GM18505 (cell line): ENCODE measurements around the gene ZNF189.

Experiments used
- ATAC-seq: cut with Tn5 transposase; IDR thresholded peaks from one replicate; pipeline ENCODE4 v1.9.1; 2021; ENCODE audit not compliant: unreplicated experiment
- POLR2A ChIP-seq: IDR thresholded peaks from 4 replicates; pipeline ENCODE4 v1.6.1; 2011; ENCODE audit warnings: borderline replicate concordance; ENCODE audit not compliant: insufficient read depth, insufficient read length; ENCODE audit errors: extremely low read depth

The ZNF189 gene

DNA sequence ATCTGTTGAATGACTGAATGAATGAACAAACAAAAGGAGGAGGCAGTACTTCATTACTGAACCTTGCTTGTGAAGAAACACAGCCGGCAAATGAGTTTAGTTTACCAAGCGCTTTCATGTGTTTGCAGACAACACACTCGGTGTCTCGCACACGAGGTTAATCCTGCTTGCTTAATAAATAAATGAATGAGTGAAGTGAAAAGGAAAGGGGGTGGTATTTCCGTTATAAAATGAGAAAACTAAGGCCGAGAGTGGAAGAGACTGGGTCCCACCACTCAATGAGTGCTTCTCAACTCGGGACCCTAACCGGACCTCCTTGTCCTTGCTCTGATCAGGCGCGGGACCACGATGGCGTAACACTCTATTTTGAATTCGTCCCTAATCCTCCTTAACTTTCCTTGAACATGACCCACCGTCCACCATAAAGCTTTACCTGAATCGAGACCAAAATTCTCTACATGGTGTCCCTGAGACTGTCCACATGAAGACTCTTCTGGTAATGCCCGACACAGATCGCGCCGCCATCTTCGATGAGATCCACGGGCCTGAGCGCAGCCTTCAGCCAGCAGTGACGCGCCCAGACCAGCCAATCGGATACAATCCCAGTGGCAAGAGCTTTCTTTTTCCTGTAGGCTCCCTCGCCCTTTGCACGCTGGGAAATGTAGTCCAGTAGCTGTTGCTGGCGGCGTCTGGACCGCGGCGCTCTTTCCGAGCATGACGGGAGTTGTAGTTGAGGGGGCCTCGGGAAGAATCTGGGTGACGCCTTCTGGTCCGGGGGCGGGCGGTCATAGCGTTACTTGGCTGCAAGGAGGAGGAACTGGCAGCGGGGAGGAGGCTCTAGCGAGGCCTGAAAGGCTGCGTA, at the start of gene ZNF189, which contains the start of gene MRPL50:
TSS of gene ZNF189 (plus strand) at position 784 of the 862 bp plus-strand sequence. CDS start 306 bp downstream, outside the sequence.
TSS of gene MRPL50 (minus strand) at position 551 of the 862 bp plus-strand sequence. CDS start at position 525, 26 bp downstream.
- peak; percentile 99 for ATAC-seq
- peak; percentile 95 for TF ChIP-seq POLR2A

DNA sequence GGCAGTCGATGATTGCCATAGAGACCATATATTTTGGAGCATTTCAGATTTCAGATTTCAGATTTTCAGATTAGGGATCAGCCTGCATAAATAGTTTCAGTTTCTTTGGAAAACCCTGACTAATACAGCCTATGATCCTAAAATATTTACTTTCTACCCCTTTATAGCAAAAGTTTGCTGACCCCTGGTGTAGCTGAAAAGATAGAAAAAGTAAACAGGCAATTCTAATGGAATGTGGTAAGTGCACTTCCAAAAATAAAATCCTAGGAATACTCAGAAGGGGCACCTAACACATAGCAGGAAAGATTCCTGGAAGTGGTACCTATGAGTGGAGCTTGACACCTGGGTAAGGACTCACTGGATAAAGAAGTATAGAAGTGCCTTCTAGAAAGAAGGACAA, 48.4 kb upstream of the ZNF189 start:
- TF ChIP-seq POLR2A = no peak
- ATAC-seq = no peak

DNA sequence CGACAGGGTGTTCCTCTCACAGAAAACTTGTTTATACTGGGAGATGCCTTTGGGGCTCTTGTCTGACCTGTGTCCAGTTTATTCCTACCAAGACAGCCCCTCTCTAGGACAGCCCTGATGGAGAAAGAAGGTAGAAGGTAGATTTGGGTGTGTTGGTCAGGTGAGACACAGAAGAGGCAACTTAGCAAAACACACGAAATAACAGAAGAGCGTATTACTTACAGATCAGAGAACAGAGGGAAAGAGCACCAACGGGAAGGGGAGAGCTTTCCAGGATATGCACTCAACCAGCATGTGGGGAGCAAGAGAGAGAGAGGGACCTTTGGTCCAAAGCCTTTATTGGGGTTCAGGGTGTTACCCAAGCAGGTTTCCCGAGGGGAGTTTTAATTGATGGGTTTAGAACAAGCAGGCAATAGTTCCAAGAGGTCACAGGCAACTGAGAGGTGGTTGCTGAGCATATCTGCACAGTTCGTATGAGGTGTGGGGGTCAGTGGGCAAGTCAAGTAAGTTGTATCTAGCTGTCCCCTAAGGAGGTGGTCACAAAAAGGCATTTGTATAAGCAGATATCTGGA, 45.7 kb upstream of the ZNF189 start:
- no peak for TF ChIP-seq POLR2A
- ATAC-seq = no peak

DNA sequence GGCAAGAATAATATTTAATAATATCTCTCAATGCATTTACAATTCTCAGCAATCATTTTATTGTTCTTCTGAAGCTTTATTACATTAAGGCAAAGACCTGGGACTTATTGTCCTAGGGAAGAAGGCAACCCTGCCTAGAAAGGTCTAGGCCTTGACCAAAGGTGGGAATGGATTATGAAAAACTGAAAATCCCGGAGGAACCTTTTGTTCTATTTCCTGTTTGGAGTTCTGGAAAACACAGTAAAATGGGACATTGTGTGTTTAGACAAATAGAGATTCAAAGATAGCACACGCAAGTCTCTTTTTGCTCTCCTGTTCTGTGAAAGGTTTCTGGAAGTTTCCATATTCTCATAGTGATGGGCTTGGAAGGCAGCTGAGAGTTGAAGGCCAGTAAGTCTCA, 45.0 kb upstream of the ZNF189 start:
- no peak for TF ChIP-seq POLR2A
- no peak for ATAC-seq

DNA sequence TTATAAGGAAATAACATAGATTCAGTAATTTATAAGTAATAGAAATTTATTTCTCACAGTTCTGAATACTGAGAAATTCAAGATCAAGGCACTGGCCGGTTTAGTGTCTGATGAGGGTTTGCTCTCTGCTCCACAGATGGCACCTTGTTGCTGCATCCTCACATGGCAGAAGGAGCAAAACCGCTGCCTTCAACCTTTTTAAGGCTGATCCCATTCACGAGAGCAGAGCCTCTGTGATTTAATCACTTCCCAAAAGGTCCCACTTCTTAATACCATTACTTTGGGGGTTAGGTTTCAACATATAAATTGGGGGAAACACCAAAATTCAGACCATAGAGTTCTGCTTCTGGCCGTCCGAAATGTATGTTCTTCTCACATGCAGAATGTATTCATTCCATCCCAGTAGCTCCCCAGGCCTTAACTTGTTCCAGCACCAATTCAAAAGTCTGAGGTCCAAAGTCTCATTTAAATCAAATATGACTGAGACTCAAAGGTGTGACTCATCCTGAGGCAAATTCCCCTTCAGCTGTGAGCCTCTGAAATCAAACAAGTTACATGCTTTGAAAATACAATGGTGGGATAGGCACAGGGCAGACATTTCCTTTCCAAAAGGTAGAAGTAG, 44.4 kb upstream of the ZNF189 start:
- TF ChIP-seq POLR2A = no peak
- ATAC-seq = no peak

DNA sequence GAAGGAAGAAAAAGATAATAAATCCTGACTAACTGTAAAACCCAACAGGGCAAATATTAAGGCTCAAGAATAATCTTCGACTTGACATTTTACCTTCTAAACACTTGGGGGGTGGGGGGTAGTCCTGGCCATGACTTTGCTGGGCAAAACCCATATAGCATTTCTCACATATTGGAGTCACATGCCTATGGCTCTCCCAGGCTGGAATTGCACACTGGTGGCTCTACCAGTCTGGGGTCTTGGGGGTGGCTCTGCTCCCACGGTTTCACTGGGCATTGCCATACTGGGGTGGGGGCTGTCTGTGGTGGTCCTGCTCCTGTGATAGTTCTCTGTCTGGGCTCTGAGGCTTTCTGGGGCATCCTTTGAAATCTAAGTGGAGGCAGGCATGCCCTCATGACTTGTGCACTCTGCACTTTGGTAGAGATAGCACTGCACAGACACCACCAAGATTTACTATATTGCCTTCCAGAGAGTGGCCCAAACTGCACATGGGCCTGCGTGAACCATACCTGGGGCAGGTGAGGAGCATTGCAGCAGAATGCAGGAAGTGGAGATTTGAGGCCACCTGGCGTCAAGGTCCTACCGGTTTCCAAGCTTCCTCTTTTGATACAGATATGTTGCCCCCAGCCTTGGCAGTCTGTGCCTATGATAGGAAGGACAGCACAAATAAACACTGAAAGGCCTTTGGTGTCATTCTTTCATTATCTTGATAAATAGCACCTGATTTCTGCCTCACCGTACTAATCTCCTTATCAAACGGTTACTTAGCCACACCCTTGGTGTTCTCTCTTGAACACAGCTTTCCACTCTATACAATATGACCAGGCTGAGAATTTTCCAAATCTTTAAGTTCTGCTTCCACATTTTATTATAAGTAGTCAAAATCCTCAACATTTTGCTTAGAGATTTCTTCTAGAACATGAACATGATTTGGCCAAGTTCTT, 43.6 kb upstream of the ZNF189 start:
- ATAC-seq = no peak
- no peak for TF ChIP-seq POLR2A

DNA sequence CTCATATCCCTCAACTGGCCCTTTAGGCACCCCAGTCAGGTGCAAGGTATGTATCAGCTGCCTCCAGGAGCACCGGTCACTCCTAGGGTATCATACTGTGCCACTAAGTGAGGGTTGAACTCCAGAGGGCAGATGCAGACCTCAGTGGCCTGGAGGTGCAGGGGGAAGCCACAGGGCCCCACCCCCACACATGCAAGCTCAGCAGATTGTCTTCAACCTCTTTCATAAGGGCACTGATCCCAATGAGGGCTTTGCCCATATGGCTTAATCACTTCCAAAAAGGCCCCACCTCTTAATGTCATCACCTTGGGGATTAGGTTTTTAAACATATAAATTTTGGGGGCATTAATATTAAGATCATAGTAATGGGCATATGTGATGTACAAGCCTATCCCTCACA, 42.0 kb upstream of the ZNF189 start:
- ATAC-seq = no peak
- TF ChIP-seq POLR2A = no peak

DNA sequence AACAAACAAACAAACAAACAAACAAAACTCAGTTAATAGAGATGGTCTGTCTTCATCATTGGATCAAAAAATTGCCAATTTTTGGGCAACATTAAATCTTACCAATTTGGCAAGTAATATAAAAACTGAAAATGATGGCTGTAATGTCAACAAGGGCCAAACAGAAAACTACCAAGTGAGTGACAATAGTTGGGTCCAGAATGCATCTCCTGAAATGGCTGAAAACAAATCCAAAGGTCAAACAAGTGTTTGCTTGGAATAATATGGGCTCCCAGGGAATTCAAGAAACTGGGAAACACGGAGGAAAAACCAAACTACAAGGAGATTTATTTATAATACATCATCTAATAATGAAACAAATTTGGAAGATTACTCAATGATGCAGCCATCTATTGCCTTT, 39.0 kb upstream of the ZNF189 start:
- no peak for TF ChIP-seq POLR2A
- ATAC-seq = no peak

DNA sequence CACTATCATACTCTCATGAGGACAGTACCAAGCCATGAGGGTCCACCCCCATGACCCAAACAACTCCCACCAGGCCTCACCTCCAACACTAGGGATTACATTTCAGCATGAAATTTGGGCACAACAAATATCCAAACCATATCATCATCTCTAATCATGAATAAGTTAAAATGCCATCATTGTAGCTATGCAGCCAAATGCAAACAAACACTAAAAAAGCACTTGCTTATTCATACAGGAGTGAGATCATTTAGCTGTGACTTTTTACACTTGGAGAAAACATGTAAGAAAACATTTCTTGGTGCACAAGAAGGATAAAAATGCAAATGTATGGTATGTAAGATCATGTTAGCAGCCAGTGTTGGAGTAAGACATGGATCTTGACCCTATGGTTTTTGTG, 38.0 kb upstream of the ZNF189 start:
- TF ChIP-seq POLR2A = no peak
- no peak for ATAC-seq

DNA sequence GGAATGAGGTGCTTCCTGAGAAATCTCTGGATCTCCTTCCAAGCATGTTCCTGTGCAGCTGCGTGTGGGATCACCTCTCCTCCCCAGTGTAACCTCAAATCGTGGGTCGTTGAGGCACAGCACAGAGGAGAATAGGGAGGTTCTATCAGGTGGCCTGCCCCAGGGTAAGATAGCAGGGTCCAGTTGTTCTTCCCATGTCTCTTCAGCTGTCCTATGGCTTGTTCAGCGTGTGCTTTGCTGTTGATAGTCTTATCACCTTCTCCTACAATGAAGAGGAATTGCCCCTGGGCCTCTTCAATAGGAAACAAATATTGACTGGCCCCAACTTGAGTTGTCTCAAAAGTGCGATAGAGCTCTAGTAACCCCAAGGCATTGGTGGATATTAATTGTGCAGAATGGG, 36.2 kb upstream of the ZNF189 start:
- no peak for ATAC-seq
- TF ChIP-seq POLR2A = no peak

DNA sequence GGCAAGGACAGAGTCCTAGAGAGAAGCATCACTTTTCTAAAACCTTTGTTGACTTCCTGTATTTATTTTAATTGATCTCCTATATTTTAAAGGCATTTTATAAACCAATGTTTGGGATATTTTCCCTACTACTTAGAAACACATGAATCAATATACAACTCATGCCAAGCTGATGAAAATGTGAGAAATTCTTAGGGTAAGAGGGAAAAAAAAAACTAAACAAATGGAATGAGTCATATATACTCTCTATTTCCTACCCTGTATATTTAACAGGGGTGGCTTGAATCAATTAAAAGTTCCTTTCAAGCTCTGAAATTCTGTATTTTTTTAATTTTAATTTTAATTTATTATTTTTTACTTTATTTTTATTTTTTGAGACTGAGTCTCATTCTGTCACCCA, 33.5 kb upstream of the ZNF189 start:
- ATAC-seq = no peak
- TF ChIP-seq POLR2A = no peak

DNA sequence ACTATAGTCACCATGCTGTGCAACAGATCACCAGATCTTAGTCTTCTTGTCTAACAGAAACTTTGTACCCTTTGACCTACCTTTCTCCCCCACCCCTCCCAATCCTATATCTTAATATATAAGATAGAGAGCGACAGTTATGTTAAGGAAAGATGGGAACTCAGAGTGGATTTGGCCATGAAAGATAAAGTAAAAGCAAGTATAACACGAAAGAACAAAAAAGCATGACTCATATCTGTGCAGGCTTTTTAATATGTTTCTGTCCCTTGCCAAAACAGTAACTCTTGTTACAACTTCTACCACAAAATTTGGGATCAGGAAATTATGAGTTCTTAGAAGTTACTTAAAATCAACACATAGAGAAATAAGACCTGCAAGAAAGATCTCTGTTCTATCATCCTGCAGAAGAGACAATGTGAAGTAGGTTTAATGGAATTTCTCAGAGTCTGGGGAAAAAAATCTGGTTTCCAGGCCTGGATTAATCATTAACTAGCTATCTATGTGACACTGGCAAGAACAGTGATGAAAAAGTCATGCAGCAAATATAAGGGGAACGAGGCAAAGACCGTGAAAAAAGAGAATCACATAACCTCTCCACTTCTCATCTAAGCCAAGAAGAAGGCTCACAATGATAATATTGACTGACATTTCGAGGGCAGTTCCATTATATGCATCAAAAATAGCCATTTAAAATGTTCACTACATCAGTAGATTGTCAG, 32.5 kb upstream of the ZNF189 start:
- no peak for TF ChIP-seq POLR2A
- ATAC-seq = no peak
